ENCODE measurements around the gene FASN.

DNA sequence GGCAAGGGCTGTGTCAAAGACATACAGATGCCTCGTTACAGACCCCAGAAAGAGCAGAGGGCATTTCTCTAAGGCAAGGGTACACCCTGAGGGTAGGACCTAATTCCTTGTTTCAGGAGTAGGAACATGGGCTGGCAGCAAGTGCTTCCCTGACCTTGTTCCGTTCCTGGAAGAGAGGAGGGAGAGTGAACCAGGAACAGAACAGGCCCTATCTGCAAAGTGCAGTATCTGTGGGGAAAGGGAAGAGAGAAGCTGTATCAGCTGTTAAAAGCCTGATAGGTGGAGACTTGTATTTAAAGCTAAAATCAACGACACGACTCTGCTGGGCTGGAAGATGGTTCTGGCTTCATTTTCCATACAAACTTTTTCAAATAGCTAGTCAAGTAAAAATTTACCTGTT, 26.1 kb upstream of the FASN start:
- TF ChIP-seq, protein P1, sequence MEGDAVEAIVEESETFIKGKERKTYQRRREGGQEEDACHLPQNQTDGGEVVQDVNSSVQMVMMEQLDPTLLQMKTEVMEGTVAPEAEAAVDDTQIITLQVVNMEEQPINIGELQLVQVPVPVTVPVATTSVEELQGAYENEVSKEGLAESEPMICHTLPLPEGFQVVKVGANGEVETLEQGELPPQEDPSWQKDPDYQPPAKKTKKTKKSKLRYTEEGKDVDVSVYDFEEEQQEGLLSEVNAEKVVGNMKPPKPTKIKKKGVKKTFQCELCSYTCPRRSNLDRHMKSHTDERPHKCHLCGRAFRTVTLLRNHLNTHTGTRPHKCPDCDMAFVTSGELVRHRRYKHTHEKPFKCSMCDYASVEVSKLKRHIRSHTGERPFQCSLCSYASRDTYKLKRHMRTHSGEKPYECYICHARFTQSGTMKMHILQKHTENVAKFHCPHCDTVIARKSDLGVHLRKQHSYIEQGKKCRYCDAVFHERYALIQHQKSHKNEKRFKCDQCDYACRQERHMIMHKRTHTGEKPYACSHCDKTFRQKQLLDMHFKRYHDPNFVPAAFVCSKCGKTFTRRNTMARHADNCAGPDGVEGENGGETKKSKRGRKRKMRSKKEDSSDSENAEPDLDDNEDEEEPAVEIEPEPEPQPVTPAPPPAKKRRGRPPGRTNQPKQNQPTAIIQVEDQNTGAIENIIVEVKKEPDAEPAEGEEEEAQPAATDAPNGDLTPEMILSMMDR (IDR thresholded peaks at IDR 0.05): no peak
- no peak for TF ChIP-seq POLR2A (IDR thresholded peaks at IDR 0.05)

Measured in right lobe of liver (tissue), 4 donors.